Daoy (cell line): ENCODE measurements around the gene PCDHGB2. TPM values are rescaled to one million over a fixed set of nuclear protein-coding genes. Genes with fewer than 3 reads are reported as not detected.

Source experiments
- total RNA-seq: library from RNA; depleted of rRNA; stranded (reverse); fragments of >200 nt; shearing (Covaris generic); gene quantifications from 2 replicates; pipeline ENCODE4 v1.2.3, GENCODE V29; 2014; rRNA removed

PCDHGB2 gene
- total RNA-seq, 1 experiment from 2014 or later, result 0.23 TPM

Other genes starting within 250 kb of the PCDHGB2 start
- gene PCDHB4, start 238.2 kb upstream of the PCDHGB2 start, total RNA-seq, result 0.51 TPM in 2 replicates
- 20.6 and 21.7 TPM in 2 replicates for gene PCDHB5, start 224.8 kb upstream of the PCDHGB2 start, total RNA-seq
- 0.69 and 2.9 TPM in 2 replicates for gene PCDHB6, start 209.9 kb upstream of the PCDHGB2 start, total RNA-seq
- gene PCDHB7, start 187.3 kb upstream of the PCDHGB2 start, total RNA-seq, result 2.6 and 3.9 TPM in 2 replicates
- 6.7 and 8.3 TPM in 2 replicates for gene PCDHB8, start 182.2 kb upstream of the PCDHGB2 start, total RNA-seq
- 4.3 and 4.8 TPM in 2 replicates for gene PCDHB16, start 177.6 kb upstream of the PCDHGB2 start, total RNA-seq
- 0.40 and 1.6 TPM in 2 replicates for gene PCDHB9, start 172.8 kb upstream of the PCDHGB2 start, total RNA-seq
- 0.40 and 0.71 TPM in 2 replicates for gene PCDHB10, start 167.6 kb upstream of the PCDHGB2 start, total RNA-seq
- gene PCDHB11, start 160.4 kb upstream of the PCDHGB2 start, total RNA-seq, result 0.40 and 1.1 TPM in 2 replicates
- 2.1 and 3.6 TPM in 2 replicates for gene PCDHB12, start 151.3 kb upstream of the PCDHGB2 start, total RNA-seq
- 1.7 and 2.1 TPM in 2 replicates for gene PCDHB13, start 146.1 kb upstream of the PCDHGB2 start, total RNA-seq
- 1.0 and 1.5 TPM in 2 replicates for gene PCDHB14, start 136.7 kb upstream of the PCDHGB2 start, total RNA-seq
- 0.21 and 0.86 TPM in 2 replicates for gene PCDHB15, start 114.6 kb upstream of the PCDHGB2 start, total RNA-seq
- 0.11 and 1.8 TPM in 2 replicates for gene SLC25A2, start 55.9 kb upstream of the PCDHGB2 start, total RNA-seq
- gene TAF7, start 39.2 kb upstream of the PCDHGB2 start, total RNA-seq, result 55.5 and 57.7 TPM in 2 replicates
- 0.18 and 0.34 TPM in 2 replicates for gene PCDHGA1, start 29.5 kb upstream of the PCDHGB2 start, total RNA-seq
- 0.15 and 0.74 TPM in 2 replicates for gene PCDHGA2, start 21.2 kb upstream of the PCDHGB2 start, total RNA-seq
- 0.57 TPM in 1 of 2 replicates, not detected in the other for gene PCDHGA3, start 16.2 kb upstream of the PCDHGB2 start, total RNA-seq
- gene PCDHGB1, start 9.9 kb upstream of the PCDHGB2 start, total RNA-seq, result 1.4 and 1.5 TPM in 2 replicates
- gene PCDHGA4, start 5.0 kb upstream of the PCDHGB2 start, total RNA-seq, result 0.63 and 1.6 TPM in 2 replicates
- gene PCDHGA5, start 4.2 kb downstream of the PCDHGB2 start, total RNA-seq, result 0.23 and 0.39 TPM in 2 replicates
- gene PCDHGB3, start 10.2 kb downstream of the PCDHGB2 start, total RNA-seq, result 0.68 and 1.1 TPM in 2 replicates
- 0.24 and 0.46 TPM in 2 replicates for gene PCDHGA6, start 13.9 kb downstream of the PCDHGB2 start, total RNA-seq
- 0.06 and 0.42 TPM in 2 replicates for gene PCDHGA7, start 22.7 kb downstream of the PCDHGB2 start, total RNA-seq
- 0.06 and 0.09 TPM in 2 replicates for gene PCDHGB4, start 27.7 kb downstream of the PCDHGB2 start, total RNA-seq
- gene PCDHGA8, start 32.6 kb downstream of the PCDHGB2 start, total RNA-seq, result 0.06 TPM in 1 of 2 replicates, not detected in the other
- gene PCDHGB5, start 38.0 kb downstream of the PCDHGB2 start, total RNA-seq, result 0.09 TPM in 1 of 2 replicates, not detected in the other
- gene PCDHGA9, start 42.8 kb downstream of the PCDHGB2 start, total RNA-seq, result 1.2 TPM in 1 of 2 replicates, not detected in the other
- gene PCDHGB6, start 48.0 kb downstream of the PCDHGB2 start, total RNA-seq, result 1.3 and 2.5 TPM in 2 replicates
- 0.06 and 0.30 TPM in 2 replicates for gene PCDHGA10, start 53.0 kb downstream of the PCDHGB2 start, total RNA-seq
- gene PCDHGB7, start 57.7 kb downstream of the PCDHGB2 start, total RNA-seq, result 0.06 and 0.17 TPM in 2 replicates
- 15.0 TPM in 2 replicates for gene PCDHGA11, start 61.1 kb downstream of the PCDHGB2 start, total RNA-seq
- not detected in 2 replicates for gene PCDHGA12, start 70.5 kb downstream of the PCDHGB2 start, total RNA-seq
- 37.0 and 41.5 TPM in 2 replicates for gene PCDHGC3, start 116.0 kb downstream of the PCDHGB2 start, total RNA-seq
- gene PCDHGC4, start 125.0 kb downstream of the PCDHGB2 start, total RNA-seq, result 0.18 and 0.23 TPM in 2 replicates
- gene PCDHGC5, start 129.1 kb downstream of the PCDHGB2 start, total RNA-seq, result 0.06 and 0.09 TPM in 2 replicates